Ishikawa (cell line): ENCODE measurements around the gene GPC6.

Experiments used
- CEBPB ChIP-seq: IDR thresholded peaks from 2 replicates; pipeline ENCODE4 v1.6.1; 2012
- CREB1 ChIP-seq: IDR thresholded peaks from 2 replicates; pipeline ENCODE4 v1.6.1; 2012; ENCODE audit warnings: low read depth
- EGR1 ChIP-seq: IDR thresholded peaks from 2 replicates; pipeline ENCODE4 v1.6.1; 2012
- EP300 ChIP-seq: IDR thresholded peaks from 2 replicates; pipeline ENCODE4 v1.6.1; 2012; ENCODE audit warnings: borderline replicate concordance
- FOXM1 ChIP-seq: IDR thresholded peaks from 2 replicates; pipeline ENCODE4 v1.6.1; 2012; ENCODE audit warnings: low read depth, borderline replicate concordance
- NFIC ChIP-seq: IDR thresholded peaks from 2 replicates; pipeline ENCODE4 v1.6.1; 2012
- RAD21 ChIP-seq: IDR thresholded peaks from 2 replicates; pipeline ENCODE4 v1.6.1; 2012; ENCODE audit warnings: low read depth
- TAF1 ChIP-seq: IDR thresholded peaks from 2 replicates; pipeline ENCODE4 v1.6.1; 2012; ENCODE audit warnings: low read depth, mild to moderate bottlenecking
- TCF12 ChIP-seq: IDR thresholded peaks from 2 replicates; pipeline ENCODE4 v1.6.1; 2012; ENCODE audit warnings: low read depth
- TEAD4 ChIP-seq: IDR thresholded peaks from 2 replicates; pipeline ENCODE4 v1.6.1; 2012
- YY1 ChIP-seq: IDR thresholded peaks from 2 replicates; pipeline ENCODE4 v1.6.1; 2012; ENCODE audit warnings: low read depth
- ZBTB7A ChIP-seq: IDR thresholded peaks from 2 replicates; pipeline ENCODE4 v1.6.1; 2012; ENCODE audit warnings: low read depth
- TF ChIP-seq, protein P1 (sequence below): IDR thresholded peaks from 2 replicates; pipeline ENCODE4 v1.6.1; 2012; ENCODE audit warnings: low read depth, mild to moderate bottlenecking
- TF ChIP-seq, protein P2 (sequence below): IDR thresholded peaks from 2 replicates; pipeline ENCODE4 v1.6.1; 2012
- TF ChIP-seq, protein P3 (sequence below): IDR thresholded peaks from 2 replicates; pipeline ENCODE4 v1.6.1; 2012

GPC6 gene

DNA sequence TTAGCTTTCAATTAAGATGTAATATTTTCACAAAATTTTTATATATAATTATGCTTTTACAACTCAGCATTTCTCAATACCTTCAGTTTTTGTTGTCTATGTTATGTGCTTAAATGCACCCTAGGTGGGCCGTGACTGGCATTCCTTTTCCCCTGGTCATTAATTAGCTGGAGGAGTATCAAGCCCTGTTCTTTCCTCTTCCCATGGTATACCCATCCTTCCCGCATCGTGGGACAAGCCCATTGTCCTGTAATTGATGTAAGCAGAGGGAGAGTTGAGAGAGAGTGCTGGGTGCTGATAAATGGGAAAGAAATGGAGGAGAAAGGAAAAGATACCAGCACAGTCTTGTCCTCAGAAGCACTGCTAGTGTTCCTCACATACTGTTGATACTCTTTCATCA lies 591.7 kb downstream of the GPC6 start:
- TF ChIP-seq ZBTB7A, result no peak
- no peak for TF ChIP-seq RAD21
- TF ChIP-seq TCF12, result no peak
- no peak for TF ChIP-seq YY1
- TF ChIP-seq, protein P1, sequence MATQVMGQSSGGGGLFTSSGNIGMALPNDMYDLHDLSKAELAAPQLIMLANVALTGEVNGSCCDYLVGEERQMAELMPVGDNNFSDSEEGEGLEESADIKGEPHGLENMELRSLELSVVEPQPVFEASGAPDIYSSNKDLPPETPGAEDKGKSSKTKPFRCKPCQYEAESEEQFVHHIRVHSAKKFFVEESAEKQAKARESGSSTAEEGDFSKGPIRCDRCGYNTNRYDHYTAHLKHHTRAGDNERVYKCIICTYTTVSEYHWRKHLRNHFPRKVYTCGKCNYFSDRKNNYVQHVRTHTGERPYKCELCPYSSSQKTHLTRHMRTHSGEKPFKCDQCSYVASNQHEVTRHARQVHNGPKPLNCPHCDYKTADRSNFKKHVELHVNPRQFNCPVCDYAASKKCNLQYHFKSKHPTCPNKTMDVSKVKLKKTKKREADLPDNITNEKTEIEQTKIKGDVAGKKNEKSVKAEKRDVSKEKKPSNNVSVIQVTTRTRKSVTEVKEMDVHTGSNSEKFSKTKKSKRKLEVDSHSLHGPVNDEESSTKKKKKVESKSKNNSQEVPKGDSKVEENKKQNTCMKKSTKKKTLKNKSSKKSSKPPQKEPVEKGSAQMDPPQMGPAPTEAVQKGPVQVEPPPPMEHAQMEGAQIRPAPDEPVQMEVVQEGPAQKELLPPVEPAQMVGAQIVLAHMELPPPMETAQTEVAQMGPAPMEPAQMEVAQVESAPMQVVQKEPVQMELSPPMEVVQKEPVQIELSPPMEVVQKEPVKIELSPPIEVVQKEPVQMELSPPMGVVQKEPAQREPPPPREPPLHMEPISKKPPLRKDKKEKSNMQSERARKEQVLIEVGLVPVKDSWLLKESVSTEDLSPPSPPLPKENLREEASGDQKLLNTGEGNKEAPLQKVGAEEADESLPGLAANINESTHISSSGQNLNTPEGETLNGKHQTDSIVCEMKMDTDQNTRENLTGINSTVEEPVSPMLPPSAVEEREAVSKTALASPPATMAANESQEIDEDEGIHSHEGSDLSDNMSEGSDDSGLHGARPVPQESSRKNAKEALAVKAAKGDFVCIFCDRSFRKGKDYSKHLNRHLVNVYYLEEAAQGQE, result no peak
- TF ChIP-seq CREB1, result no peak
- TF ChIP-seq FOXM1, result no peak
- no peak for TF ChIP-seq CEBPB
- TF ChIP-seq, protein P2, sequence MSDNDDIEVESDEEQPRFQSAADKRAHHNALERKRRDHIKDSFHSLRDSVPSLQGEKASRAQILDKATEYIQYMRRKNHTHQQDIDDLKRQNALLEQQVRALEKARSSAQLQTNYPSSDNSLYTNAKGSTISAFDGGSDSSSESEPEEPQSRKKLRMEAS, result no peak
- TF ChIP-seq, protein P3, sequence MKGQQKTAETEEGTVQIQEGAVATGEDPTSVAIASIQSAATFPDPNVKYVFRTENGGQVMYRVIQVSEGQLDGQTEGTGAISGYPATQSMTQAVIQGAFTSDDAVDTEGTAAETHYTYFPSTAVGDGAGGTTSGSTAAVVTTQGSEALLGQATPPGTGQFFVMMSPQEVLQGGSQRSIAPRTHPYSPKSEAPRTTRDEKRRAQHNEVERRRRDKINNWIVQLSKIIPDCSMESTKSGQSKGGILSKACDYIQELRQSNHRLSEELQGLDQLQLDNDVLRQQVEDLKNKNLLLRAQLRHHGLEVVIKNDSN, result no peak
- TF ChIP-seq TAF1, result no peak

DNA sequence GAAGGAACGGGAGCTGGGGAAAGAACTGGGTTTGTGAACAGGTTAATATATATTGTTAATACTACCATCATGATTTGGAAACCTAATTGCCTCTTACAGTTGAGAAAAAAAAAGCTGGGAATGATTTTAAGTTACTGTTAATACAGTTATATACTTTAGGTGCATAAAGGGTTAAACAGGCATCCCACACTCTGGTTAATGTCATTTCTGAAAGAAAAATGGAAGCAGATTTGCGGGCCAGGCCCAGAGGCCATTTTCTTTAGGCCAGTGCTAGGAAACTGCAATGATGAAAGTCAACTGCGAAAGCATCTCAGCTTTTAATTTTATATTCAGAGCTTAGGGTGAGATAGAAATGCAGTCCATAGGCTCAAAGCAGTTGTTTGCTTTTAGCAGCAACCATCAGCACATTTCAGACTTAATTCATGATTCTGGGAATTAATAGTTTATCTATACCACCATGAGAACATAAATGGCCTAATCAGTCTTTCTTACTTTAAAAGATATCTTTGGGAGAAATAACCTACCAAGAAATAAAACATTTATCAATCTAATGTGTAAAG lies 592.8 kb downstream of the GPC6 start:
- TF ChIP-seq TEAD4, result no peak
- TF ChIP-seq YY1, result no peak
- TF ChIP-seq RAD21, result no peak
- TF ChIP-seq CREB1, result no peak
- no peak for TF ChIP-seq CEBPB
- TF ChIP-seq TAF1, result no peak
- no peak for TF ChIP-seq TCF12
- TF ChIP-seq EP300, result no peak
- no peak for TF ChIP-seq ZBTB7A
- no peak for TF ChIP-seq NFIC

DNA sequence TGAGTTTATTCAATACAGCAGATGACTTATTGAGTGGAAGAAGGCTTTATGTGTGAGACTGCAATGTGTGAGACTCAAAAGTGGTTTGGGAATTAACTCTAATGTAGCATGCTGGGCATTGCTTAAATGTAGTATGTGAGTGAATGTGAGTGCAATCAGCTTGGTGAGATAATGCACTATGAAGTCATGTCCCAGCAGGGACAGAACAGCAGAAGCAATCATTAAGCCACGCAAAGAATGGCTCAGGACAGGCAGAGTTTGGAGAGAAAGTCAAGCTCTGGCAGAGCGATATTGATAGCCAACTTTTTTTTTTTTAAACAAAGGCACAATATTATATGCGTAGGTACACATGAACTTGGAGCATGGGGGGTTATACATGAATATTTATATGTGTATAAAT lies 597.7 kb downstream of the GPC6 start:
- TF ChIP-seq FOXM1 (no peak), EP300 (no peak), TCF12 (no peak), RAD21 (no peak), ZBTB7A (no peak)
- TF ChIP-seq, protein P2, result no peak

DNA sequence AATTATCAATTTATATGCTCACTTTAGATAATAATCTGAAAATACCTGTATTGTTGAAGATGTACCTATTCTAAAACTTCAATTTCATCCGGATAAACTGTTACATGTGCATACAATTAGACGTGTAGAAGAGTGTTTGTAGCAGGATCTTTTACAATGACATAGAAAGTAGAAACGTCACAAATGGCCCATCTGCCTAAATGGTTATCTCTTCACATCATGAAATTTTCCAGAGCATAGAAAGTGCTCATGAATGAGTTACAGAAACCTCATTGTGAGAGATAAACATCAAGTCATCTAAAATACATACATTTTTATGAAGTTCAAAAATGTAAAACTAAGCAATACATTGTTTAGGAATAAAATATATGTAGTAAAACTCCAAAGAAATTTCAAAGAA lies 607.4 kb downstream of the GPC6 start:
- TF ChIP-seq TCF12 (no peak), YY1 (no peak), ZBTB7A (no peak), EP300 (no peak), EGR1 (no peak), RAD21 (no peak), CREB1 (no peak), TAF1 (no peak), TEAD4 (no peak), NFIC (no peak), FOXM1 (no peak)
- TF ChIP-seq, protein P2, result no peak
- TF ChIP-seq, protein P1, result no peak
- TF ChIP-seq, protein P3, result no peak

DNA sequence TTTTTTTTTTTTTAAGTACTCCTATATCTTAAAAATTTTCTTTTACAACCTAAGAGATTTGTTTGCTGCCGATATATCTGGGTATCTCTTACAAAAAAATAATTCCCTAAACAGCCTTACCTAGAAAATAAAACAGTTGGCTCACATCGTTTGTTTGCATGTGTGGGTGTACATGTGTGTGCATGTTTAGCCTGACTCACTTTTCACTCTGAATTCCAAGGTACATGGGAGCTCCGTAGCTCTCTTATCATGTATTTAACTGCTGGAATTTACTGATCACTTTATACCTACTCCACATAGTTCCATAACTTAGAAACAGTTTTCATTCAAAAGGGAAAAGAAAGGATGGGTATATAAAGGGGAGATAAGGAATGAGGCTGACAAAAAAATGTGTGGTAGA lies 616.5 kb downstream of the GPC6 start:
- TF ChIP-seq NFIC (no peak), FOXM1 (no peak), TAF1 (no peak), YY1 (no peak), TCF12 (no peak), CREB1 (no peak), ZBTB7A (no peak), EGR1 (no peak), RAD21 (no peak), TEAD4 (no peak), EP300 (no peak), CEBPB (no peak)
- TF ChIP-seq, protein P2, result no peak
- TF ChIP-seq, protein P3, result no peak
- TF ChIP-seq, protein P1, result no peak
